ENCODE results near the gene RNF208. TPM values are rescaled to one million over a fixed set of nuclear protein-coding genes. Genes with fewer than 3 reads are reported as not detected.

RNF208 gene
- polyA plus RNA-seq, 1 donor (not counting 4 experiments of a cell fraction or from before 2014, with no cell fraction given), result not detected

- no peaks in the 10 kb centered on the region for H3K9me3 ChIP-seq (ENCODE audit: control insufficient read depth, low read depth, low read length)
- peaks cover 7% of the 10 kb centered on the region for H3K4me1 ChIP-seq (ENCODE audit: control insufficient read depth, extremely low read depth, insufficient read depth, low read length)
- H3K9me1 ChIP-seq (ENCODE audit: control insufficient read depth, extremely low read depth, insufficient read depth, low read length), result no peaks in the 10 kb centered on the region
- no peak overlapping the region for H2AFZ ChIP-seq (ENCODE audit: control insufficient read depth, low read length)
- TF ChIP-seq, protein P1, sequence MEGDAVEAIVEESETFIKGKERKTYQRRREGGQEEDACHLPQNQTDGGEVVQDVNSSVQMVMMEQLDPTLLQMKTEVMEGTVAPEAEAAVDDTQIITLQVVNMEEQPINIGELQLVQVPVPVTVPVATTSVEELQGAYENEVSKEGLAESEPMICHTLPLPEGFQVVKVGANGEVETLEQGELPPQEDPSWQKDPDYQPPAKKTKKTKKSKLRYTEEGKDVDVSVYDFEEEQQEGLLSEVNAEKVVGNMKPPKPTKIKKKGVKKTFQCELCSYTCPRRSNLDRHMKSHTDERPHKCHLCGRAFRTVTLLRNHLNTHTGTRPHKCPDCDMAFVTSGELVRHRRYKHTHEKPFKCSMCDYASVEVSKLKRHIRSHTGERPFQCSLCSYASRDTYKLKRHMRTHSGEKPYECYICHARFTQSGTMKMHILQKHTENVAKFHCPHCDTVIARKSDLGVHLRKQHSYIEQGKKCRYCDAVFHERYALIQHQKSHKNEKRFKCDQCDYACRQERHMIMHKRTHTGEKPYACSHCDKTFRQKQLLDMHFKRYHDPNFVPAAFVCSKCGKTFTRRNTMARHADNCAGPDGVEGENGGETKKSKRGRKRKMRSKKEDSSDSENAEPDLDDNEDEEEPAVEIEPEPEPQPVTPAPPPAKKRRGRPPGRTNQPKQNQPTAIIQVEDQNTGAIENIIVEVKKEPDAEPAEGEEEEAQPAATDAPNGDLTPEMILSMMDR (optimal IDR thresholded peaks at IDR 0.05 in 1 of 3, IDR thresholded peaks at IDR 0.05 in 1 of 3, conservative IDR thresholded peaks at IDR 0.05 in 1 of 3; ENCODE audit: extremely low read depth in 1 of 3, insufficient read depth in 2 of 3, low read length in 3 of 3), result no peak
- TF ChIP-seq EZH2 (IDR thresholded peaks at IDR 0.05; ENCODE audit: low read length), result no peak
- H3K36me3 ChIP-seq (ENCODE audit: control insufficient read depth in 2 of 2, extremely low read depth in 1 of 2, insufficient read depth in 2 of 2, low read length in 2 of 2), result peaks cover 8 to 15% of the 10 kb centered on the region in 2 experiments
- H3K4me2 ChIP-seq (ENCODE audit: control insufficient read depth, extremely low read depth, insufficient read depth, low read depth, low read length), result no peak overlapping the region
- dilution Hi-C loops (cut with MboI; ENCODE audit: extremely low pct_ligation_motif_present, low sequenced_read_pairs), result no loop called here
- H3K4me3 ChIP-seq (ENCODE audit: control insufficient read depth in 2 of 3, extremely low read depth in 1 of 3, insufficient read depth in 2 of 3, low read depth in 1 of 3, low read length in 3 of 3), result no peak overlapping the region
- peaks cover 9% of the 10 kb centered on the region for H3K27me3 ChIP-seq (ENCODE audit: control insufficient read depth, extremely low read depth, insufficient read depth, low read length)
- H3K27ac ChIP-seq (ENCODE audit: control insufficient read depth, insufficient read depth, low read length), result no peak overlapping the region
- DNase-seq (ENCODE audit: low read depth, low spot score), result no peak
- peaks cover 15% of the 10 kb centered on the region for H4K20me1 ChIP-seq (ENCODE audit: control insufficient read depth, extremely low read depth, insufficient read depth, low read length)
- peaks cover 24% of the 10 kb centered on the region for H3K79me2 ChIP-seq (ENCODE audit: control insufficient read depth, insufficient read depth, low read length)
- H3K9ac ChIP-seq (ENCODE audit: control insufficient read depth, extremely low read depth, insufficient read depth, low read length), result no peak overlapping the region
- FAIRE-seq, result no peak
Measured at GRCh38 chr9:137237759-137238726, 16.0 kb upstream of the RNF208 start.

- H3K9me1 ChIP-seq (ENCODE audit: control insufficient read depth, extremely low read depth, insufficient read depth, low read length), result no peaks in the 10 kb centered on the region
- no peak overlapping the region for H2AFZ ChIP-seq (ENCODE audit: control insufficient read depth, low read length)
- no peak overlapping the region for H3K27ac ChIP-seq (ENCODE audit: control insufficient read depth, insufficient read depth, low read length)
- peaks cover 1 to 8% of the 10 kb centered on the region in 2 experiments for H3K36me3 ChIP-seq (ENCODE audit: control insufficient read depth in 2 of 2, extremely low read depth in 1 of 2, insufficient read depth in 2 of 2, low read length in 2 of 2)
- dilution Hi-C loops (cut with MboI; ENCODE audit: extremely low pct_ligation_motif_present, low sequenced_read_pairs), result no loop called here
- no peak overlapping the region for H3K9ac ChIP-seq (ENCODE audit: control insufficient read depth, extremely low read depth, insufficient read depth, low read length)
- H3K27me3 ChIP-seq (ENCODE audit: control insufficient read depth, extremely low read depth, insufficient read depth, low read length), result peaks cover 12% of the 10 kb centered on the region
- H3K9me3 ChIP-seq (ENCODE audit: control insufficient read depth, low read depth, low read length), result no peaks in the 10 kb centered on the region
- H4K20me1 ChIP-seq (ENCODE audit: control insufficient read depth, extremely low read depth, insufficient read depth, low read length), result peaks cover 4% of the 10 kb centered on the region
- DNase-seq (ENCODE audit: low read depth, low spot score), result no peak
- H3K4me1 ChIP-seq (ENCODE audit: control insufficient read depth, extremely low read depth, insufficient read depth, low read length), result no peaks in the 10 kb centered on the region
- H3K4me2 ChIP-seq (ENCODE audit: control insufficient read depth, extremely low read depth, insufficient read depth, low read depth, low read length), result no peak overlapping the region
- H3K79me2 ChIP-seq (ENCODE audit: control insufficient read depth, insufficient read depth, low read length), result peaks cover 14% of the 10 kb centered on the region
- no peak for FAIRE-seq
- no peak for TF ChIP-seq EZH2 (IDR thresholded peaks at IDR 0.05; ENCODE audit: low read length)
- TF ChIP-seq, protein P1 (optimal IDR thresholded peaks at IDR 0.05 in 1 of 3, IDR thresholded peaks at IDR 0.05 in 1 of 3, conservative IDR thresholded peaks at IDR 0.05 in 1 of 3; ENCODE audit: extremely low read depth in 1 of 3, insufficient read depth in 2 of 3, low read length in 3 of 3), result no peak
- H3K4me3 ChIP-seq (ENCODE audit: control insufficient read depth in 2 of 3, extremely low read depth in 1 of 3, insufficient read depth in 2 of 3, low read depth in 1 of 3, low read length in 3 of 3), result no peak overlapping the region
Measured at GRCh38 chr9:137236936-137237421, 14.9 kb upstream of the RNF208 start.
